HG03354 (cell line): ENCODE measurements around the gene TMEM35A.
A peak's percentile ranks its signal among the peaks of the same experiment; 100 is the strongest.
"Not testable (repeated sequence)": the region's sequence is repeated elsewhere in the genome, so short reads cannot be mapped to it uniquely, and the experiment has no call there.

ENCODE experiments used
- ATAC-seq: cut with Tn5 transposase; IDR thresholded peaks from one replicate; pipeline ENCODE4 v1.9.1; 2021; ENCODE audit warnings: mild to moderate bottlenecking; ENCODE audit not compliant: unreplicated experiment, poor library complexity, severe bottlenecking

Gene TMEM35A, protein sequence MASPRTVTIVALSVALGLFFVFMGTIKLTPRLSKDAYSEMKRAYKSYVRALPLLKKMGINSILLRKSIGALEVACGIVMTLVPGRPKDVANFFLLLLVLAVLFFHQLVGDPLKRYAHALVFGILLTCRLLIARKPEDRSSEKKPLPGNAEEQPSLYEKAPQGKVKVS

DNA sequence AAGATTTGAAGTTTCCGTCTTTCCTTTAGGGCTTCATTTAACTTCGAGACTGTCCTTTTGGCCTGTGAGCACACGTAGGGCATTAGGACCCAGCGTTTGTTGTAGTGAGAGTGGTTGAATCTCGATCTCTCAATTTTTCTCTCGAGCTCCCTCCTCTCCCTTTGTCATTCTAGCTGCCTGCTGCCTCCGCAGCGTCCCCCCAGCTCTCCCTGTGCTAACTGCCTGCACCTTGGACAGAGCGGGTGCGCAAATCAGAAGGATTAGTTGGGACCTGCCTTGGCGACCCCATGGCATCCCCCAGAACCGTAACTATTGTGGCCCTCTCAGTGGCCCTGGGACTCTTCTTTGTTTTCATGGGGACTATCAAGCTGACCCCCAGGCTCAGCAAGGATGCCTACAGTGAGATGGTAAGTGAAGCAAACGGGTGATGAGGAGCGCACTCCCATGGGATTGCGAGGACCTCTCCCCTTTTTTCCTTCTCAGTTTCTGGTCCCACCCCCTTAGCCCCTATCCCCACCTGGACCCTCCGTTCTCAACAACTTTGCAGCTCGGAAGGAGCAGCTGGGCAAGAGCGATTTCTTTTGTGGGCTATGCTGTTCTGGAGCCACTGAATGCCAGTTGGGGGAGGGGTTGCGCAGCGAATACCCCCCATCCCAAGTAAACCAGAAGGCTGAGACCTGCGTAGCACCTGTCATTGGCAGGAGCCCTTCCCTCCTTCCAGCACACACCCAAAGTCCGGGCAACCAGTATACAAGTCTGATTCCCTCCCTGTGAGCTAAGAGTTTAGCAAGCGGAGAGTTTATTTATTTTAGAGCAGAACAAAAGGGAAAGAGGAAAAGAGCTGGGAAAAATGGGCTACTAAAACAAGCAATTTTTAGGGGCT lies at the start of gene TMEM35A:
TSS of gene TMEM35A (plus strand) at position 164 of the 883 bp plus-strand sequence. CDS start at position 288, 124 bp downstream.
- ATAC-seq: no peak

DNA sequence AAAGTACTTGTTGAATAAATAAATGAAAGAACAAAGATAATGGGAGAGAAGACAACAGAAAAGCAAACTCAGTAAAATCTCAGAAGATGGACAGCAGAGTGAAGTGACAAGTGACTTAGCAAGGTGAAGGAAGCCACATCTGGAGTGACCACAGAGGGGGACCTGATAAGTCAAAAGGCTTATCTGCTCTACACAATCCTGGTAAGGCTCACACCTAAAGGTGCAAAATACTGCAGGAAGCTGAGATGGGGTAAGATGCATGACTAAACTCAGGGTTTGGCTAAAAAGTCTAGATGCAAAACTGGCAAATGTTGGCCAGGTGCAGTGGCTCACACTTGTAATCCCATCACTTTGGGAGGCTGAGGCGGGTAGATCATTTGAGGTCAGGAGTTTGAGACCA lies 49.0 kb upstream of the TMEM35A start:
- ATAC-seq: no peak

DNA sequence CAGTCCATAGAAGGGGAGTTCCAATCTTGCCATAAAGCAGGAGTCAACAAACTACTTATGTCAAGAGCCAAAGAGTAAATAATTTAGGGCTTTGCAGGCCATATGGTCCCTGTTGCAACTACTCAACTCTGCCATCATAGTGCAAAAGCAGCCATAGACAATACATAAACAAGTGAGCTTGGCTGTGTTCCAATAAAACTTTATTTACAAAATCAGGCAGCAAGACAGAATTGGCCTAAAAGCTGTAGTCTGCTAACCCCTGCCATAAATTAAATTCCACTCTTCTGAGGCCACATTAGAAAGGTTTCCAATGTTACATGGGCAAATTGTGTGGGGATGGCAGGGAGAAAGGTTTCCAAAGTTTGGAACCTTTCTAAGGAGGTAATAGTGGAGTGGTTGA lies 41.4 kb upstream of the TMEM35A start:
- ATAC-seq: no peak

DNA sequence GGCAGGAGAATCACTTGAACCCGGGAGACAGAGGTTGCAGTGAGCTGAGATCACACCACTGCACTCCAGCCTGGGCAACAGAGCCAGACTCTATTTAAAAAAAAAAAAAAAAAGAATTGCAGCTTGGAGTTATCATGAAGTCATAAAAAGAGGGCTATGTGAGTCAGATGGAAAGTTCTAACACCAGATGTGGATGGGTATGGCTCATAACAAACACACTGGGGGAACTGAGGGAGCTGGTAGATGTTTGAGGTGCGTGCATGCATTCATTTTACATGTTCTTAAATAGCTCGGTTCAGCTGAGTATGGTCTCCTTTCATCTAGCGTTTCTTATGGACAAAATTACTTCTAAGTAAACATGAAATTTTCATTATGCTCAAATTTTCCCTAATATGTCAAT lies 38.5 kb upstream of the TMEM35A start:
- no peak for ATAC-seq

DNA sequence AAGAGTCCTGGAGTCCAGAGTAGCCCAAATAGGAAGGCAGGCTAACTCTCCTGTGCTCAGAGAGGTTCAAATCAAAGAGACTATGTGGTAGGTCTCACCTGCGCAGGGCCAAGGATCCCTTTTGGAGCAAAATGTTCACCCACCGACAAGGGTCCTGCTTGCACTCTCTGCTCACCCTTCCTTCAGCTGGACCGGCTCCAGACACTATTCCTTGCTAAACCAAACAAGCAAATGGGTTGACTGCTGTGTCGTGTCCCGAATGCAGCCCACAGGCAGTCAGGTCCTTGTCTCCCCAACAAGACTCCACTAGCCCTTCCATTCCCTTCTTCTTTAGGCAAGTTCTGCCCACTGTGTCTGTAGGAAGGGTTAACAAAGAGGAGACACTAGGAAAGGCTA lies 27.5 kb upstream of the TMEM35A start:
- ATAC-seq: no peak

DNA sequence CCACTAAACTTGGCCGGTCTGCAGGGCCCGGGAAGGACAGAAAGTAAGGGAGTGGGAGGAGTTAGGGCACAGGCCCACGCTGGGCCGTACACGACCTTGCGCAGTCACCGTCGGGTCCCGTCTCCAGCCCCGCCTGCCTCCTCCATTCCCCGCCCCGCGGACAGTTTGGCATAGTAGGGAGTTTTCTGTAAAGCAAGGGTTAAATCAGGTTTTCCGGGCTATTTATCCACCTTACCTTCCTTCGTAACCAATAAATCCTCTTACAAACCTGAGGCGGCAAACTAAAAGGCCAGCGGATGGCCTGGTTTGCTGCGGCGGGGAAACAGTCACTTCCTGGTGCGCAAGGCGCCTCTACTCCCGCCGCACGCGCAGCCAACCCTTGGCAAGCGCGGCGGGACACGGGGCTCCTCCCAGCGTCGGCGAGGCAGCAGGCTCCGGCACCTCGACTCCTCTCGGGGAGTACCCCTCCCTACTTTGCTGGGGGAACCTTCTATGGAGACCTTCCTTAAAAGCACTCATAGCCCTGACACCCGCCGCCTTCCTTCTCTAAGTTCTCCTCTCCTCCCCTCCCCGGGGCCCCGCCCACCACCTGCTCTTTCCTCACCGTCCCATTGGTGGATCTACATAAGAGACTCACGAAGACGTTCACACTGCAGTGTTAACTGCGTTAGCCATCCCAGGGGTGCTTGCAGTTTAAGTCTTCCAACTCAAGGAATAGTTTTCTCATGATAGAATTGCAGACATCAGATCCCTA lies 27.0 kb upstream of the TMEM35A start, which contains the start of gene TRMT2B:
TSS of gene TRMT2B (minus strand) at position 563 of the 754 bp plus-strand sequence. CDS start 9,822 bp downstream, outside the sequence.
- ATAC-seq: peak; percentile 93

DNA sequence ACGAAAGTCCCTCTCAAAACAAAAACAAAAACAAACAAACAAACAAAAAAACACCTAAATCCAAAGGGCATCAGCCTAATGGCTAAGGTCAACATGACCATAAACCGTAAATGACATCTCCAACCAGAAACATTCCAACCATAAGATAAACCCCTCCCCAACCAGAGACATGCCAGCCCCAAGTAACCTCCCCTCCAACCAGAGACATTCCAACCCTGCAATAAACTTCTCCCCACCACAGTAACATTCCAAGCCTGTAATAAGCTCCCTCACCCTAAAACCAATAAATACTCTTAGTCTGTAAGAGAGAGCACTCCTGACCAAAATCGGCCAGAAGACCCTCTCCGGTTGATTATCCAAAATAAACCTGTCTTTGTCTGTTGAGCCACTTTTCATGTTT lies 22.1 kb upstream of the TMEM35A start:
- not testable (repeated sequence) for ATAC-seq

DNA sequence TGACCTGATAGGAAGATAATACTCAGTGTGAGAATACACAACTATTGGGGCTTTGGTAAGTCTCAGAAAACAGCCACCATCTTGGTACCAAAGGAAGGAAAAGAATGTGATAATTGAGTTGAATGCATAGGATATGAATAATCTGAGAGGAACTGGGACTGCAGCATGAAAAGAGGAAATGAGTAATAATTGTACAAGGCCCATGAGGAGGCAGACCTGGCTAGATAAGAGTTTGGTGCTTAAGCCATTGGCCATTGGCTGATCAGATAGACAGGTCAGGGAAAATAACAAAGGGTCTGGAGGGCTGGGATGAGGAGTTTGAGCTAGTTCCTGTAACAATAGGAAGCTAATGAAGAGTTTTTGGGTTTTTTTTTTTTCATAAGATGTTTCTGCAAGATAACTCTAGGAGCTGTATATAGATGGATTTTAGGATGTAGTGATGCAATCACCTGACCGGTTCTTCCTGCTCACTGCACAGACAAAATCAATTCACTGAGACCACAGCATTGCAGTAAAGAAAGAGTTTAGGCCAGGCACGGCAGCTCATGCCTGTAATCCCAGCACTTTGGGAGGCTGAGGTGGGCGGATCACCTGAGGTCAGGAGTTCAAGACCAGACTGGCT lies 21.5 kb upstream of the TMEM35A start:
- ATAC-seq: peak; percentile 89

DNA sequence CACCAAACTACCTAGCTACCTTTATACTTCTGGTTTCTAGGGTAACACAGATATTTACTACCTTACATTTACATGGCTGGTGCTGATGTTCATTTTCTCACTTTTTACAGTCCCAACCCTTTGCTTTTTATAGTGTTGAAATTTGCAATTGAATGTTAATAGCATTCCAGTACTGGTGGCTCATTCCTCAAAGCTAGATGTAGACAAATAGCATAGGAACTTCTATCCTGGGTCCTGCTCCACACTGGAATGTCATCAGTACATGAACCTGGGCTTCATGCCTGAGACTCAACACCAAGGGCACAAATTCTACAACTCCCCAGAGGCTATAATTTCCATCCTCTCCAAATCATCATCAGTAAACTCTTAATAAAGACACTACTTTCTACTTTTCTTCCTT lies 16.5 kb upstream of the TMEM35A start:
- ATAC-seq: no peak

DNA sequence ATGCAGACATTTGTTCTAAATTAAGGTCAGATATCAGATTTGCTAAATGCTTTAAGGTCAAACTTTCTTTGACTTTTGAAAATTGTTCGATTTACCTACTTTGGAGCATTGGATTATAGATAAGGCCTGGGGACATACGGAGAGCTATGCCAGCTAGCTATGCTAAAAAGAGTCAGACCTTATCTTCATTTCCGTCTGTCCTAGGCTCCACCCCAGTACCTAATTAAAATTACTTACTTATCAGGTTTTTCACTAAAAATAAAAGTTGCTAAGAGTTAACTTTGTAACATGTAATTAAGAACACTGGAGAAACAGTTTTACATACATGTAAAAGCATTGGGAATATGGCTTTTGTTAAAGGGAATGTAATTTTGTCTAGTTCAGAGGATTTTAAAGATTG lies 7.1 kb upstream of the TMEM35A start:
- ATAC-seq: no peak

DNA sequence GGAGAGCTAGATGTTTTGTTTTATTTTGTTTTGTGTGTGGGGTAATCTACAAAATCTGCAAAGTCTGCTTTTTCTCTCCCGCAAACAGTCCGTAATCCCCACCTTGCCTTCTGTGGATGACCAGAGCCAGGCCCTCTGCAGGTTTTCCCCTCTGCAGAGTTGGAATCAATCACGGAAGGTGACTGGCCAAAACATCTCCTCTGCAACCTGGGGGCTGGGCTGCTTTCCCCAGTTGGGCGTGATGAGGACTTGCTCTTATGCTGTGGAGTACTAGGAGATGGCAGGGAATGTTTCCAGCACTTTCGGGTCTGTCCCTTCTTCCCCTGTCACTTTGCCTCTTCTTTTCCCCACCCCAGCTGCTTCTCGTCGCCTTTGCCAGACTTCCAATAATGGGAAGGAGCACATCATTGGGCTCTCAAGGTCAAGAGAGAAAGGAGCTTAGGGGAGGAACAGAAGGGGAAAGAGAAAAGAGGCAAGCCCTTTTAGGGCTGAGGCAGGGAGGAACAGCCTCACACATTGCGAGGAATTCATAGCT lies 1.1 kb downstream of the TMEM35A start:
- ATAC-seq: no peak

DNA sequence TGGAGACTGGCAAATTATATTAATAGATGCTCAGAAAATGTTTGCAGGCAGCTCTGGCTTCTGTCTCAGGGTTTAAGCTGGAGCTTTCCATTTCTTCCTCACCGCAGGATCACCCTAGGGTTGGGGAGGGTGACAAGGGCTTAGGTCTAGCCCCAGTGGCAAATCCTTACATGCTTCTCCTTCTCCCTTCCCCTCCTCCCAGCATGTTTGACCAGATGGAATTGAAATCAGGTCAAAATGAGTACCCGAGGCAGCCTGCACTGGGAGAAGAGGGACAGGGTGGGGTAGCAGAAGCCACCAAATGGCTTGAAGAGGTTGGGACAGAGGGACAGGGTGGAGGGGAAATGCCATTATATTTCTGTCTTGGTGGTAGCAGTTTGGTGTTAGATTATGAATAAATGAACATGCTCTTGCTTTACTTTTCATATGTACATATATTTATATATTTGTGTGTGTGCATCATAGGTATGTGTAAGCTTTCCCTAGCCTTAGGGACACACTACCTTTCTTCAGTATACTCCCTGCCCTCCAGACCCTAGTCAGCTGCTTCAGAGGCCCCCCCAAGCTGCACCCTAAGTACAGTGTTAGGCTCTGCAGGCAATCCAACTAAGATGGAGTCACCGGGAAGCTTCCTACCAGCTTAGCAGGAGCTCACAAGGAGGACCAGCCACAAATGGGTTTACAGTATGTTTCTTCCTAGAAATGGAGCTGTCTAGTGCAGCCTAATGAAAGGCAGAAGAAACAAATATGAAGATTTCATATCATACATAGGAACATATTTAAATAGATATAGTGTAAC lies 1.8 kb downstream of the TMEM35A start:
- no peak for ATAC-seq

DNA sequence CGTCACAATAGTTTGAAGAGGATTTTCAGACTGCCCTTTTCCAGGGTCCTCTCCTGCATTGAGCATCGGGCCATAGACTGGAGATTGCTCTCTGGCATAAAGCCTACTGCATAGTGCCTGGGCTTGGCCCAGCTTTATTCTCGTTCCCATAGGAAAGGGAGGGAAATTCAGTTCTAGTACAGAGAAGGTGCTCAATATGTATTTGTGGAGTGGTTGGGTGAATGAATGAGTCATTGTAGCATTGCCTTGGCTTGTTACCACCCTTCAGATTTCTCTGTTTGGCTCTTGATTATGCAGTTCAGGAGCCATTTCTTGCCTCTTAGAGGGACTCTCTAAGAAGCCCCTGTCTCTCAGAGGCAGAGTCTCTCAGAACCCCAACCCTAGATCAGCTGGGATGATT lies 2.6 kb downstream of the TMEM35A start:
- no peak for ATAC-seq

DNA sequence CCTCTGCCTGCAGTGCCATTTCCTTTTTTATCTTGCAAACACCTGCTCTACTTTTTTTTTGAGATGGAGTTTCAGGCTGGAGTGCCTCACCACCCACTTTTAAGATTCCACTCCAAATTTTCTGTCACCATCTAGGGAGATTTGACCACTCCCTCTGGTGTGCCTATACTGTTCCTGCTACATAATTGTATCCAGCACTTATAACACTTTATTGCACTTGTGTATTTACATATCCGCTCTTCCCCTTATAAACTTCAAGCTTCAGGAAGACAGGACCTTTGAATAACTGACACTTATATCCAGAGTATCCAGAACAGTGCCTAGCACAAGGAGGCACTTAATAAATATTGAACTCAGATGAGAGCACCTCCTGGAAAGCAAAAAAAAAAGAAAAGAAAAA lies 13.1 kb downstream of the TMEM35A start:
- no peak for ATAC-seq

DNA sequence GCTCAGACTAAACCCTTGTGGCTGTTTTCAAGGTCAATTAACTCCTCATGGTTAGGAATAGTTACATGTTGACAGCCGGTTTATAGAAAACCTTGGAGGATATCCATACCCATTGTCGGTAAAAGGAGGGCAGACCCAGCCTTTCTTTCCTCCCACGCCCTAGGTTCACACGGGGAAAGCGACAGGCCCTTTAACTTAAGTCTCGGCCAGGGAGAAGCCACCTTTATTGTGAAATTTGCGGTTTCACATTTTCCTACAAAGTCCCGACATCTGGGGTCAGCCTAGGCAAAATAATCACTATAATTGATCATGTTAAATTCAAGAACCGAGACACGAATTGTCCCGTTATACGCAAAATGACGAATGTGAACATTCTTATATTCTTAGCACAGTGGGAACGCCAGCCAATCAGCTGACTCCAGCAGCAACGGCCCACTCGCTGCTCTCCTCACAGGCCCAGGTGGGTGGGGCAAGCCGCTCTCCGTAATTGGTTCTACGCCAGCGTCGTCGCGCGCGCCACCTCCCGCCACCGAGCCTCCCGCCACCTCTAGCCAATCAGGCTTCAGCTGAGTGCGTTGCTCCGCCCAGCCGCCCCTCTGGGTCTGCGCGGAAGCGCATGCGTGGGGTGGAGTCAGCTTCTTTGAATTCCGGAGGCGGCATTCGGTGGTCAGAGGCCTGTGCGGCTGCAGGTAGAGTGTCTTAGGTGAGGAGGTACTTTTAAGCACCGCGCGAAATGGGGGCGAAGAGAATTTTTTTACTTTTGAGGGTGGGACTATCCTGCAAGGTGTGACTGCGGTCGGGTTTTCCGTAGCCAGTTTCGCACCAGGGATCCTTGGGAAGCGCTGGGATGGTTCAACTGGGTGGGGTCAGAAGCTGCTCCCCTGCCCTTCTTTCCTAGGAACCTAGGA lies 19.1 kb downstream of the TMEM35A start, which contains the start of gene CENPI:
TSS of gene CENPI (plus strand) at position 659 of the 908 bp plus-strand sequence. CDS start 2,867 bp downstream, outside the sequence.
- ATAC-seq: peak; percentile 100

DNA sequence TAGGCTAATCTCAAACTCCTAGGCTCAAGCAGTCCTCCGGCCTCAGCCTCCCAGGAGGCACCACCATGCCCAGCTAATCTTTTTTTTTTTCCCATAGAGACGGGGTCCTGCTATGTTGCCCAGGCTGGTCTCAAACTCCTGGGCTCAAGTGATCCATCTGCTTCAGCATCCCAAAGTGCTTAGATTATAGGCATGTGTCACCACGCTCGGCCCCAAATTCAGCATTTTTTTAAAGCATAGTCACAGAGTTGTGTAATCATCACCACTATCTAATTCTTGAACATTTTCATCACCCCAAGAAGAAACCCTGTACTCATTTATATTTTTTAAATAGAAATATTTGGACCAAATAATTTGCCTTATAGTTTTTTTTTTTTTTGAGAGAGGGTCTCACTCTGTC lies 29.6 kb downstream of the TMEM35A start:
- ATAC-seq: no peak

DNA sequence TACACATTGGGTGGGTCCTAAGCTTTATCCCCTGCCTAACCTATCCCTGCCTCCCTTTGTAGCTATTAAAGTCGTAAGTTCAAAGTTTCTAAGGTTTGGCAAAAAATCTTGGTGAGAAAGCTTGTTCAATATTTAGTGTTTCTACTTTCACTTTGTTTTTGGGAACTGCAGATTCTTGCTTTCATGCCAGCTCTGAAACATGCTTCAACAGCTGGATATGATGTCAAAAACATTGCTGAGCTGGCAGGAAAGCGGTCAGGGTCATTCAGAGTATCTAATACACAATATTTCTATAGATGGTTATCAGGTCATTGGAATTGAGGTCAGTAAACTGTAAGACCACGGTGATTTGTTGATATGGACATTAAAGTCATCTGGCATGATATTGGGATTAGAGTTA lies 39.0 kb downstream of the TMEM35A start:
- no peak for ATAC-seq

DNA sequence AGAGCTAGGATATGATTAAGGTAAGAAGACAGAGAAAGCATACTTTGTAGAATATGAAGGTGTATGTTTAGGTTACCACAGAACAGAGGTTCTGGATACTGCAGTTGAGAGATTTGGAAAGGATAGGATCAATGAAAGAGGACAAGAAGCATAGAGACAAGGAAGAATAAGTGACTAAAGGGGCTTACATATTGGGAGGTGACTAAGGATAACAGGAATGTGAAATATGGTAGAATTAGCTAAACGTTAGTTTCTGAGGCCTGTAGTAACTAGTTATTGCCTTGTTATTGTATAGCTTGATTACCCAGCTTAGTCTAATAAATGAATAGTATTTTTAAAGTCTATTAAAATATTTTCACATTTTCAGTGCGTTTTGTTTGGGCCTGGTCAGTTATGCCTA lies 57.6 kb downstream of the TMEM35A start:
- no peak for ATAC-seq
